Measurements from ENCODE around the gene ANKHD1.

The ANKHD1 gene

DNA sequence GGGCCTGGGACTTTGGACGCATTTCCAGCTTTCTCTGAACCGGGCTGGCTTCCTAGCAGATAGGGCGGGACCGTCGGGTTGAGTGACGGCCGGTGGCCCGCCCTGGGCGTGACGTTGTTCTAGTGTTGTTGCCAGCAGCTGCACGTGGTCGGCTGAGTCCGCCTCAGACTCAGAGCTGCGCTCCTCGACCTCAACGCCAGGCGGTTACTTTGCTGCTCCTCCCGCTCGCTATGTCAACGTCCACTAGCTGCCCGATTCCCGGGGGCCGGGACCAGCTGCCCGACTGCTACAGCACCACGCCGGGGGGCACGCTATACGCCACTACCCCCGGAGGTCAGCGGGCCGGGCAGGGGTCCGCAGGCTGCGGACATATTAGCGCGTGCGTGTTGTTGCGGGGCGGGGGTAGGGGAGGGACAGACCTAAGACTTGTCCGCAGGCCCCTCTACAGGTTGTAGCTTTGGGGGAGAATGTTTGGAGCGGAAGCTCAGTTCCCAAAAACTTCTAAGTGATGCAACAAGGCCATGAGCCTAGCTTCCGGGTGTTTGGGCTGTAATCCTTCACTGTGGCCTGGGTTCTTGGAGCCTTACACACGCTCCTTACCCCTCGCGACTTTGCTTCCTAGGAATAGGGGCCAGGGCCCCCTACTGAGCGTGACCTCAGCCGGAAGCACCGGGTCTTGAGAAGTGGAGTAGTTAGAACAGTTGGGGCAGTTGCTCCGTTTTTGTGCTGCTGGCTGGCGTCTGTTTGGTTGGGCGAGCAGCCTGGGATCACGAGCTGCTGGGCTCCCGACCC lies 146.1 kb downstream of the ANKHD1 start, which contains the start of gene EIF4EBP3:
TSS of gene EIF4EBP3 (plus strand) at position 155 of the 792 bp plus-strand sequence. CDS start at position 231, 76 bp downstream.
- DNase-seq, result peak; percentile 86 to 89

GRCh38 chr5:140548300-140548688 lies 146.7 kb downstream of the ANKHD1 start:
- DNase-seq, result no peak

DNA sequence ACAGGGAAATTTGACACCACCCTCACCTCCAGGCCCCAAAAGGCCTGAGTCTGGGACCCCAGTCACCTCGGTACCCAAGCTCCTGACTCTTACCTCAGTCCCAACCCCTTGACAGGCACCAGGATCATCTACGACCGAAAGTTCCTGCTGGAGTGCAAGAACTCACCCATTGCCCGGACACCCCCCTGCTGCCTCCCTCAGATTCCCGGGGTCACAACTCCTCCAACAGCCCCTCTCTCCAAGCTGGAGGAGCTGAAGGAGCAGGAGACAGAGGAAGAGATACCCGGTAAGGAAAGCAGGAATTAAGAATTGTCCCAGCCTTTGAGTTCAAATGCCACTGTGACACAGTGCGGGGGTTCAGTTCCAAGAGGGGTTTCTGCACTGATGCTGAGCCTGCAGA lies 147.2 kb downstream of the ANKHD1 start:
- no peak for DNase-seq

- no peak for DNase-seq
Observed at GRCh38 chr5:140549237-140550144, 147.9 kb downstream of the ANKHD1 start.

DNA sequence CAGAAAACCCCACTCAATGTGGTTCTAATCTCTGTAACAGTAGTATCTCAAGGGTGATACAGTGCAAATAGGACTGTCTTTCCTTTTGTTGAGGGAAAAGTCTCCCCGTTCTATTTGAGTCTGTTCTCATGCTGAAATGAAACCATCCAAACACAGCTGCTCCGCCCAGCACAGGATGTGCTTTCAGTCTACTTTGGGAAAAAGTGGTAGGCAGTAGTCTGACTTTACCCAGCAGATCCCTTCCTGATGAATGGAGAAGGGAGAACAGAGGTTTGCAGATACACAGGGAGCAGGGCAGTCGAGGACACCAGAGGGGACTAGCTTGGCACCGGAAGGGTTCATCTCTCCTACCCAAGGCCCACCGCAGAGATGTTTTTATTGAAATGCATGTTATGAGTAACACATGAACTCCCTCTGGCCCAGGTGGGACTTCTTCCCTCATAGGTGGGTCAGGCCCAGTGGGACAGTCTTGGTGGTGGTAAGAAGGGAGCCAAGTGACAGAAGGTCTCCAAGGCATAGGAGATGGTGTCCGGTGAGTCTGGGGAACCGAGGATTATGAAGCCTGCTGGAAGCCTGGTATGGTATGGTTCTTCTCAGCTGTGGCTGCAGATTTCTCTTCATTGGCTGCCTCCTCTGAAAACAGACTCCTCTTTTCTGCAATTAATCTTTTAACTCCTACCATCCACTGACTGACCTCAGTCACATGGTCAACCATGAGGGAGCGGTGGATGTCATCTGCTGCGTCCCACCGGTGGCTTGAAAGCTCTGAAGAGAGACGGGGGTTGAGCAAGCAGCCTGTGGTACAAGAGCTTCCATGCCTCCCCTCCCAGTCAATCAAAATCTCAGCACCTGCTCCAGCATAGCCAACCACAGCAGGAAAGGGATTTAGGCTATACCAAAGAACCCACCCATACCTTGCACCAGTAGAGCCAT lies 148.8 kb downstream of the ANKHD1 start:
- no peak for DNase-seq

- no peak for DNase-seq
Observed at GRCh38 chr5:140551872-140552271, 150.2 kb downstream of the ANKHD1 start.

DNA sequence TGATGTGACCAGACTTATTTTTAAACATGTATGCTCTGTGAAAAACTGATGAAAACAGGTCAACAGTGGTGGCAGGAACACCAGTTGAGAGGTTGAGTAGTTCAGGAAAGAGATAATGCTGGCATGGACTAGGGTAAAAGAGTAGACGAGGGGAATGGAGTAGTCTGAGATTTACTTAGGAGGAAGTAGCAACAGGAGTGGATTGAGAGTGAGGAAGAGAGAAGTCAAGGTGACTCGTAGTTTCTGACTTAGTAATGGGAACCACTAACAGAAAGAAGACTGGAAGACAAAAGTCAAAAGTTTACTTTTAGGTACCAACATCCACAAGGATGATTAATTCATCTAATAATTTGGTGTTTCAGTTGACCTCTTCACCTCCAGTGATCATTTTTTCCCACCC lies 152.0 kb downstream of the ANKHD1 start:
- DNase-seq, result no peak

DNA sequence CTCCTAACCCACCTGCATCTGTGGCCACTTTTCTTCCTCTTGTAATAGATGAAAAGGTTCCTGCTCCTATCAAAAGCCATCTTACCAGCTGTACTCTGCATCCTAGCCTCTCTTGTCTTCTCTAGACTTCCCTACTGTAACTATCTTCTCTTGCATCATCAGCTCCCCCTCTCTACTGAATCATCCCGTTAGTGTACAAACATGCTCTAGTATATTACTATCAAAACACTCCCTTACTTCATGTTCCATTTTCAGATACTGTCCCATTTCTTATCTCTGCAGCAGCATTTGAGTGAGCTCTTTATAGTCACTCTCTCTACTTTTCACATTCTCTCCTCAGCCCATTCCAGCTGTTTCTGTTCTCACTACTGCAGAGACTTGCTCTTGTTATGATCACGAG lies 152.8 kb downstream of the ANKHD1 start:
- DNase-seq, result no peak

DNA sequence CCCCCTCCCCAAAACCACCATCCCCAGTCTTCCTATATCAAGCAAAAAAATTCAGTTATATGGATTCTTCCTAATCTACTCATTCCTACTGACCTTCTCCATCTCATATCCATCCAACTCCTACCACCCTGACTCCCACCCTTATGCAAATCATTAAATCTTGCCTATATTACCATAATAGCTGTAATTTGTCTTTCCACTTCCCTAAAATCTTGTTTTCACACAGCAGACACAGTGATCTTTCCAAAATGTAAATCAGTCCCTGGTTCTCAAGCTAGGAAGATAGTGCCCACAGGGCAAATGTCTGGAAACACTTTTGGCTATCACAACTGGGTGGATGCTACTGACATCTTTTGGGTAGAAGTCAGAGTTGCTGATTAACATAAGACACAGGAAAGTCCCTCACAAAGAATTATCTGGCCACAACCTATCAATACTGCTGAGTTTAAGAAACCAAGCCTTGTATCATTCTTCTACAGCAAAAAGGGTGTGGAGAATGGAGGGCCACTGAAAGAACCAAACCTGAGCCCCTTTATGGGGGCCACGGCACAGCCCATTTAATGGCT lies 154.2 kb downstream of the ANKHD1 start:
- DNase-seq, result no peak

GRCh38 chr5:140556438-140556837 lies 154.8 kb downstream of the ANKHD1 start:
- DNase-seq, result no peak

DNA sequence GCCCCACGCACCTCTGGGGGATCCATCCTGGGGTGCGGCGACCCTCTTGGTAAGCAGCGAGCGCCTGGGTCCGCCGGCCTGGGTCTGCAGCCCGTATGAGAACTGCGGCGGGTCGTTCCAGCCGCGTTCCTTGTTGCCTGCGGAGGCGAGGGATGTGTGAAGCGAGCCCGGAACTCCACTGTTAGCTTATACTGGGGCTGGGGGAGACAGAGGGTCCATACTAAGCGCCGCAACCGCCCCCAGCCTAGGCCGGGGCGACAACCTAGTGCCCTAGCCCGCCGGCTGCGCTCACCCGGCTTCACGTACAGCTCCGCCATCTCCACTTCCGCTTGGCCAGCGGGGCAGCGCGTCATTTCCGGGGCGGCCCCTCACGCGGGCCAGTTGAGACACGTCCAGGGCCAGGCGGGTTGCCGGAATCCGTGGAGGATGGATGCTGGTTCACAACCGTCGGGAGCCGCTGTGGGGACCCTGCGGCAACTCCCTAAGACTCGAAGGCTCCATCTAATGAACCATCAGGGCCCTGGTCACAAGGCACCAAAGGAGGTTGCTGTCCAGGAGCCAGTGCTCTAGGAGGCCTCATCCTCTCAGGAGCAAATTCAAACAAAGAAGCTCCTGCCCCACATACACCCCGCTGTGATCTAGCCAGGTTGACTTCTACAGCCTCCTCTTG lies 155.6 kb downstream of the ANKHD1 start, which contains the start of gene SRA1:
TSS of gene SRA1 (minus strand) at position 338 of the 670 bp plus-strand sequence. CDS start at position 317, 21 bp downstream.
- peak; percentile 88 to 93 for DNase-seq

DNA sequence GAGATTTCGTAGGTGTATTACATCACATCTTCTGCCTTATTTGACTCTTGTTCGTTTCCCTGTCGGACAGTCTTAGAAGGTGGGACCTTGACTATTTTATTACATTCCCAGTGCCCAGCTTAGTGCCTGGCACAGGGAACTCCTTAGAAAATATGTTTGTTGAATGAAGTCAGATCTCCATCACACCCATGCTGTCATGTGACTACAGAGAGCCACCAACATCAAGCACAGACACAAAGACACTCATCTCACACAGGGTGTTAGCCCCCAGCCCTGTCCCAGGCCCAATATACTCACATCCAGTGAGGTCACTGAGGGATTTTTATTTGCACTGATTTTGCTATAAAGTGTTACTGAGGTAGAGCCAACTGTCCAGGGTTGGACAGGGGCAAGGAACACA lies 156.3 kb downstream of the ANKHD1 start:
- no peak for DNase-seq

- no peak for DNase-seq
Observed at GRCh38 chr5:140558542-140558941, 156.9 kb downstream of the ANKHD1 start.

DNA sequence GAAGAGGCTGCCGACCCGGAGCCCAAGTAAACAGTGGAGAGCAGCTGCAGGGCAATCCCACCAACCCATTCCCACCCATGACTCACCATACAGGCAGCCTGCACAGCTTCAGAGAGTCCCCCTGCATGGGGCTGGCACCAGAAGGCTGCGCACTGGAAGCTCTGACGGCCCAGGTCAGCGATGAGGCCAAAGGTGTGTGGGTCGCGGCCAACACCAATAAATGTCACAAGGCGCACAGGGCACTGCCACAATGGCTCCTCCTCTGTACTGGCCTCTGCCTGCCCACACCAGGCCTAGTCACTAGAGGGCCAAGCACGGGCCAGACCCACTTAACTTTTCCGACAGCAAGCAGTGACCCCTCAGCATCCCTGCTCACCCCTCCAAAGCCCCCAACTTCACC lies 158.6 kb downstream of the ANKHD1 start:
- no peak for DNase-seq

GRCh38 chr5:140561753-140562523 lies 160.3 kb downstream of the ANKHD1 start:
- no peak for DNase-seq

GRCh38 chr5:140563596-140563995 lies 162.0 kb downstream of the ANKHD1 start:
- no peak for DNase-seq

DNA sequence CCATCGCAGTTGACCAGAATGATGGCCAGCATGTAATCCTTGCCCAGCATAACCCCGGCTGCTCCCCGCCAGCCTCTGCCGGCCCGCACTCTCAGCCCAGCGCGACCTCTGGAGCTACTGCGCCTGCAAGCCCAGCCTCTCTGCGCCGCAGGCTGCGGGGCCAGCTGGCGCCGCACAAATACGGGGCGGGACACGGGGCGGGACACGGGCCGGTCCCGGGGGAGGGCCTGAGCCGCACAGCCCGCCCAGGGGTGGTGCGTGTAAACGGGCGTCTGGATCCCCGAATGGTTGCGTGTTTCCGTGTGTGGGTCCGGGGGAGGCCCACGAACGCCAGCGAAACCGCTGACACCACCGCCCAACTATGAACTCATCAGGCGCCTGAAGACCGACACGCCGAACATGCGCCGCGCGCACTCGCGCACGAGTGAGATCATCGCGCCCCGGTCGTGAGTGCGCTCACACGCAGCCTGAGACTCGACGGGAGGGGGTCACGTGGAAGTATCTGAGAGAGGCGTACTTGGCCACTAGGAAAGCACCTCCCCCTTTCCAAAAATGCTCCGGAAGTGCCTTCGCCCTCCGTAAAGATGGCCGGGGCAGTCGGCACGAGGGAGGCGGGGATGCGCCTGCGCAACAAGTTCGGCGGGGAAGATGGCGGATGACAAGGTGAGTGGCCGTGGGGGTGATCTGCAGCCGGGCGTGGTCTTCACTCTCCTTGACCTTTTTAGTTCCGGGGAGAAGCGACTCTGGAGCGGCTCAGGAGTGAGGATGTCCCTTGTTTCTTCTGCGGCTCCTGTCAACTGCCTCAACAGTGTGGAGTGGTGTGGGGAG lies 162.8 kb downstream of the ANKHD1 start, which contains the start of the genes APBB3 and SLC35A4:
TSS of gene APBB3 (minus strand) at position 403 of the 828 bp plus-strand sequence. CDS start at position 50, 353 bp downstream.
TSS of gene SLC35A4 (plus strand) at position 633 of the 828 bp plus-strand sequence. CDS start 2,342 bp downstream, outside the sequence.
- DNase-seq, result peak; percentile 93 to 97

DNA sequence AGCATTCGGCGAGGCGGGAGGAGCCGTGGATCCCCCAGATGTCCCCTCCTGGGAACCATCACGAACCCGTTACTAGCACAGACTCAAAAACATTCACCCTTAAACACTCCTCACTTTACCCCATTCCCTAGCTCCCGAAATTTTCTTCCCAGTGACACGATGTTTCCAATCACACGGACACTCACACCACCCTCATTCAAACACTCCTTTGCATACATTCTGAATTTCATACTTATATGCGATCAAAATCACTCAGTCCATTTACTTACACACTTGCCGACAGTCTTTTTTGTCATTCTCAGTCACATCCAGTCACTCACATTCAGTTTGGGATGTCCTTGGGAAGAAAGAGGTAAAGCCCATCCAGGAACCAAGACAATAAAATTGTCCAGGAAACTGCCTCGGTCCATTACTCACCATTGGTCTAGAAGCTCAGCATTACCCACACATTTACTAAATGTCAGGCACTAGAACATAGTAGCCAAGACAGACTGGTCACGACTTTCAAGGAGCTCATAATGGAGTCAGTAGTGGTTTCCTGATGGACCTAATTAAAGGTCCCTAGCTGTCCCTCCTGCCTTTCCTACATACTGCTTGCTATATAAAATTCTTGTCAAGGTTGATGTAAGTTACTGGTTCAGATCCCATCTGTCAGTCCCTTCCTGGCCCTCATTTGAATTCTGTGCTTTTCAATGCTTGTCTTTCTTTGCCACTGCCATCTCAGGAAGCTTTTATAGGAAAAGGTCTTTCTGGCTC lies 163.6 kb downstream of the ANKHD1 start:
- DNase-seq, result no peak

DNA sequence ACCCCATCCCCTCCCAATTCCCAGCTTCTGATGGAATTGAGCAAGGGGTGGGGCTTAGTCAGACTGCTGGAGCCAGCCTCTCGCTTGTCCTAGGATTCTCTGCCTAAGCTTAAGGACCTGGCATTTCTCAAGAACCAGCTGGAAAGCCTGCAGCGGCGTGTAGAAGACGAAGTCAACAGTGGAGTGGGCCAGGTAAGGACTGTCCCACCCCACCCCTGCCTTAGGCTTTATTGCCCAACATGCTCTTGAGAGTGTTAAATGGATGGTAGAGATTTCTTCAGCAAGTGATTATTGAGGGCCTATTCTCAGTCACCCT lies 164.1 kb downstream of the ANKHD1 start:
- DNase-seq, result no peak

Measured in stimulated activated CD4-positive, alpha-beta T cell treated with anti-CD3 and anti-CD28 coated beads, Interleukin-2, amount 100 ng/mL, for 24 hours (primary cell).